ENCODE measurements around the gene JAKMIP2. TPM values are rescaled to one million over a fixed set of nuclear protein-coding genes. Genes with fewer than 3 reads are reported as not detected.

Gene JAKMIP2
- total and polyA plus RNA-seq, 2 experiments from 2014 or later = 0.23 TPM; not detected in 1

DNA sequence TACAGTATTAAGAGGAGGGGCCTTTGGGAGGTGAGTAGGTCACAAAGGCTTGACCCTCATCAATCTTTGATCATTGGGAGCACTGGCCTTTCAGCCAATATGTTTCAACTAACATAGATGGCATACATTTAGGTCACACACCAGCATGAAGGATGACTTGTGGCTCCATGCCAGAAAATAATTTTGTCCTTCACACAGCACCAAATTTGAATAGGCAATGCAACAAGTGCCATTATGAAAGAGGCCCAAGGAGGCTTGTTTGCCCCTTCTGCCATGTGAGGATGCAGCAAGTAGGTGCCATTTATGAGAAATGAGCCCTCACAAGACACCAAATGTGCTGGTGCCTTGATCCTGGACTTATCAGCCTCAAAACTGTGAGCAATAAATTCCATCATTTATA lies 81.1 kb downstream of the JAKMIP2 start:
- TF ChIP-seq EZH2phosphoT487 (IDR thresholded peaks at IDR 0.05; ENCODE audit: insufficient read depth, low read depth) (no peak), EZH2 (IDR thresholded peaks at IDR 0.05; ENCODE audit: insufficient read depth, poor library complexity, severe bottlenecking) (no peak)
- Histone ChIP-seq H3F3A (ENCODE audit: insufficient read depth) (no peaks in the 10 kb centered on the region), H2AFZ (no peak overlapping the region), H3K4me3 (no peak overlapping the region), H3K79me2 (ENCODE audit: insufficient read depth) (no peaks in the 10 kb centered on the region), H3K9me2 (ENCODE audit: insufficient read depth) (no peaks in the 10 kb centered on the region), H3K9ac (no peak overlapping the region), H3K36me3 (ENCODE audit: low read depth) (no peaks in the 10 kb centered on the region), H3K27me3 (replicated peaks; ENCODE audit: insufficient read depth) (no peaks in the 10 kb centered on the region), H4K20me1 (ENCODE audit: insufficient read depth) (no peaks in the 10 kb centered on the region), H3K27ac (no peak overlapping the region), H3K4me2 (ENCODE audit: unreplicated experiment) (no peak overlapping the region), H3K4me1 (ENCODE audit: insufficient read depth) (no peaks in the 10 kb centered on the region), H3K9me3 (ENCODE audit: low read depth) (no peaks in the 10 kb centered on the region)
- in situ Hi-C loops (cut with MboI) = no loop called here
- DNase-seq = no peak

DNA sequence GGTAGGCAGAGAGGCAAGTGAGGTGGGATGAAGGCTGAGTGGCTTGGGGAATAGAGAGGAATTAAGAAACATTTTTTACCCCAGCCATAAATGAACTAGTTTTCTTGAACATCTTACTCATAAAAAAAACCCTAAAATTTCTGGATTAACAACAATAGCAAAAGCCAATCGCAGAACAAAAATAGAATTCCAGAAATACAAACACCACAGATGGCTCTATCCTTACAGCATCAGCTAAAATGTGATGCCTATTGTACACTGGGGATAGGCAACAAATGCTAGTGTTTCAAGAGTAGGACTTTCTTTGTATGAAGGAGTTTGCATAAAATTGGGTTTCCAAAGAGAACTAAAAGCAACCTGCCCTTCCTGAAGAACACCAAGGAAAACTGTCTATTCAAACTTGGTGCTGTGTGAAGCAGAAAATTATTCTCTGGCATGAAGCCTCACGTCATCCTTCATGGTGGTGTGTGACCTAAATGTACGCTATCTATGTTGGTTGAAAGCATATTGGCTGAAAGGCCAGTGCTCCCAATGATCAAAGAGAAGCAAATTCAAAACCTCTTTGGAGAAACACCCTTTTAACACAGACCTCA lies 82.9 kb downstream of the JAKMIP2 start:
- Histone ChIP-seq H4K20me1 (ENCODE audit: insufficient read depth) (no peaks in the 10 kb centered on the region), H3K4me3 (no peak overlapping the region), H3K27ac (no peak overlapping the region), H3K79me2 (ENCODE audit: insufficient read depth) (no peaks in the 10 kb centered on the region), H3K9me3 (ENCODE audit: low read depth) (no peaks in the 10 kb centered on the region), H3K4me1 (ENCODE audit: insufficient read depth) (no peaks in the 10 kb centered on the region), H3K4me2 (ENCODE audit: unreplicated experiment) (no peak overlapping the region), H3F3A (ENCODE audit: insufficient read depth) (no peaks in the 10 kb centered on the region), H3K9me2 (ENCODE audit: insufficient read depth) (no peaks in the 10 kb centered on the region), H3K36me3 (ENCODE audit: low read depth) (no peaks in the 10 kb centered on the region), H3K9ac (no peak overlapping the region), H2AFZ (no peak overlapping the region), H3K27me3 (replicated peaks; ENCODE audit: insufficient read depth) (no peaks in the 10 kb centered on the region)
- no peak for DNase-seq
- TF ChIP-seq EZH2phosphoT487 (IDR thresholded peaks at IDR 0.05; ENCODE audit: insufficient read depth, low read depth) (no peak), EZH2 (IDR thresholded peaks at IDR 0.05; ENCODE audit: insufficient read depth, poor library complexity, severe bottlenecking) (no peak)
- 10 to 12% methylated on average over 3 of the region's 3 CpGs for WGBS, 2 experiments (ENCODE audit: low coverage in 1 of 2, low lambda C conversion rate in 2 of 2, missing lambda C conversion rate in 2 of 2)
- in situ Hi-C loops (cut with MboI) = no loop called here

DNA sequence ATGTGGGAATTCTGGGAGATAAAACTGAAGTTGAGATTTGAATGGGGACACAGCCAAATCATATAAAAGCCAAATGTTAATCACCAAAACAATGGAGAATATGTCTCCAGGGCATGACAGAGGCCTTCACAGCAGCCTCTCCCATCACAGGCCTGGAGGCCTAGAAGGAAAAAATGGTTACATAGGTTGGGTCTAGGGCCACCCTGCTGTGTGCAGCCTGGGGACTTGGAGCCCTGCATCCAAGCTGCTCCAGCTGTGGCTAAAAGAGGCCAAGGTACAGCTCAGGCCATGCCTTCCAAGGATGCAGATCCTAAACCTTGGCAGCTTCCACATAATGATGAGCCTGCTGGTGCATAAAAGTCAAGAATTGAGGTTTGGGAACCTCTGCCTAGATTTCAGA lies 85.1 kb downstream of the JAKMIP2 start:
- TF ChIP-seq EZH2phosphoT487 (IDR thresholded peaks at IDR 0.05; ENCODE audit: insufficient read depth, low read depth) = no peak
- no peak for TF ChIP-seq EZH2 (IDR thresholded peaks at IDR 0.05; ENCODE audit: insufficient read depth, poor library complexity, severe bottlenecking)
- Histone ChIP-seq H3K4me1 (ENCODE audit: insufficient read depth) (no peaks in the 10 kb centered on the region), H3K4me3 (no peak overlapping the region), H3K27me3 (replicated peaks; ENCODE audit: insufficient read depth) (no peaks in the 10 kb centered on the region; the same call in 1 of the 2 replicates), H3K9me3 (ENCODE audit: low read depth) (no peaks in the 10 kb centered on the region), H2AFZ (no peak overlapping the region), H3K27ac (no peak overlapping the region), H3K9ac (no peak overlapping the region), H3K36me3 (ENCODE audit: low read depth) (no peaks in the 10 kb centered on the region), H3F3A (ENCODE audit: insufficient read depth) (no peaks in the 10 kb centered on the region), H3K4me2 (ENCODE audit: unreplicated experiment) (no peak overlapping the region), H3K79me2 (ENCODE audit: insufficient read depth) (no peaks in the 10 kb centered on the region), H4K20me1 (ENCODE audit: insufficient read depth) (no peaks in the 10 kb centered on the region), H3K9me2 (ENCODE audit: insufficient read depth) (no peaks in the 10 kb centered on the region)
- in situ Hi-C loops (cut with MboI) = no loop called here
- no peak for DNase-seq

DNA sequence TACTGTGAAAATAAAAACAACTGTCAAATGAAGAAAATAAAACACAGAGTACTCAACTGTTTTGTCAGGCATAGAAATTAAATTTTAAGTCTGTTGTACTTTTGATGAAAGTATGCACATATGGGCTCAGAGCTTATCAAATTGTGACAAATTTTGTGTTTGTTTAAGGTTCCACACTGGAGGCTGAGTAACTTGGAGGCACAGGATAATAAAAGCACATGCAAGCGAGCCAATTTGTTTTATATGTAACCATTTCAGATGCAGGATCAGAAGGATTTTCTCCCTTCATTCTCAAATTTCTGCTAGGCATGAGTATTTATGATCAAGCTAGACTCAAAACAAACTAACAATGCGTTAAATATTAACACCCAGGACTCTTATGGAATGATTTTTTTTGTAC lies 87.8 kb downstream of the JAKMIP2 start:
- H3K27me3 ChIP-seq (replicated peaks; ENCODE audit: insufficient read depth) = peaks cover 5% of the 10 kb centered on the region
- WGBS, 2 experiments (ENCODE audit: low coverage in 1 of 2, low lambda C conversion rate in 2 of 2, missing lambda C conversion rate in 2 of 2) = 8 to 16% methylated on average over 2 of the region's 2 CpGs
- no peaks in the 10 kb centered on the region for H3K79me2 ChIP-seq (ENCODE audit: insufficient read depth)
- H3K4me3 ChIP-seq = no peak overlapping the region
- DNase-seq = no peak
- H3K4me1 ChIP-seq (ENCODE audit: insufficient read depth) = no peaks in the 10 kb centered on the region
- TF ChIP-seq EZH2 (IDR thresholded peaks at IDR 0.05; ENCODE audit: insufficient read depth, poor library complexity, severe bottlenecking) (no peak), EZH2phosphoT487 (IDR thresholded peaks at IDR 0.05; ENCODE audit: insufficient read depth, low read depth) (no peak)
- in situ Hi-C loops (cut with MboI) = no loop called here
- H4K20me1 ChIP-seq (ENCODE audit: insufficient read depth) = no peaks in the 10 kb centered on the region
- H3K9ac ChIP-seq = no peak overlapping the region
- no peaks in the 10 kb centered on the region for H3F3A ChIP-seq (ENCODE audit: insufficient read depth)
- no peak overlapping the region for H2AFZ ChIP-seq
- H3K4me2 ChIP-seq (ENCODE audit: unreplicated experiment) = no peak overlapping the region
- H3K27ac ChIP-seq = no peak overlapping the region
- H3K36me3 ChIP-seq (ENCODE audit: low read depth) = no peaks in the 10 kb centered on the region
- no peaks in the 10 kb centered on the region for H3K9me3 ChIP-seq (ENCODE audit: low read depth)
- no peaks in the 10 kb centered on the region for H3K9me2 ChIP-seq (ENCODE audit: insufficient read depth)

DNA sequence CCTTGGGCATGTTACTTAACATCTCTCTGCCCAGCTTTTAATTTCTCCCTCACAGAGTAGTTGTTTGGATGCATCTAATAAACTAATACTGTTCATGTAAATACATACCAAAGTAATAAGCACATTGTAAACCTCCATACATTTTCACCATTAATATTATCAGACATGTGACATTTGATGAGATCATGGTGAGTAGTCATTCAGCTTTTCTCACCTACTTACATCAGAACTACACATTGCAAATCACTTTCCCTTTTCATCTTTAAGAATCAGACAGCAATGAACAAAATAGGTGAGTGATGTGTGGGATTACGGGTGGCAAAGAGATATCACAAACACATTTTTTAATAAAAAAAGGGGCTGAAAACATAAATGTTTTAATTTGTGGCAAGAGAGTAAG lies 89.3 kb downstream of the JAKMIP2 start:
- TF ChIP-seq EZH2 (IDR thresholded peaks at IDR 0.05; ENCODE audit: insufficient read depth, poor library complexity, severe bottlenecking) (no peak), EZH2phosphoT487 (IDR thresholded peaks at IDR 0.05; ENCODE audit: insufficient read depth, low read depth) (no peak)
- no peaks in the 10 kb centered on the region for H4K20me1 ChIP-seq (ENCODE audit: insufficient read depth)
- H3K27me3 ChIP-seq (replicated peaks; ENCODE audit: insufficient read depth) = peaks cover 5% of the 10 kb centered on the region
- no peaks in the 10 kb centered on the region for H3K79me2 ChIP-seq (ENCODE audit: insufficient read depth)
- H3K36me3 ChIP-seq (ENCODE audit: low read depth) = no peaks in the 10 kb centered on the region
- no peaks in the 10 kb centered on the region for H3K9me2 ChIP-seq (ENCODE audit: insufficient read depth)
- H3F3A ChIP-seq (ENCODE audit: insufficient read depth) = no peaks in the 10 kb centered on the region
- H2AFZ ChIP-seq = no peak overlapping the region
- no peak overlapping the region for H3K27ac ChIP-seq
- DNase-seq = no peak
- in situ Hi-C loops (cut with MboI) = no loop called here
- no peak overlapping the region for H3K4me3 ChIP-seq
- 11 to 13% methylated on average over 1 of the region's 1 CpG for WGBS, 2 experiments (ENCODE audit: low coverage in 1 of 2, low lambda C conversion rate in 2 of 2, missing lambda C conversion rate in 2 of 2)
- no peak overlapping the region for H3K9ac ChIP-seq
- H3K4me1 ChIP-seq (ENCODE audit: insufficient read depth) = no peaks in the 10 kb centered on the region
- H3K9me3 ChIP-seq (ENCODE audit: low read depth) = no peaks in the 10 kb centered on the region
- no peak overlapping the region for H3K4me2 ChIP-seq (ENCODE audit: unreplicated experiment)

All from GM23248 (cell line).